Measurements from ENCODE around the gene POPDC3. TPM values are rescaled to one million over a fixed set of nuclear protein-coding genes. Genes with fewer than 3 reads are reported as not detected.
"Not testable (repeated sequence)": the region's sequence is repeated elsewhere in the genome, so short reads cannot be mapped to it uniquely, and the experiment has no call there.

The POPDC3 gene
- 10 to 100 TPM; 29.3 to 59.7 (median 51.5) TPM for total RNA-seq
- polyA plus RNA-seq = 10 to 100 TPM; 53.0 to 54.0 TPM
- long read RNA-seq, donor 1, transcript POPDC3-203 (4 exons, 1,029 nt) = minor isoform, 29 of 86 reads
- long read RNA-seq, donor 1, transcript POPDC3-201 (4 exons, 1,345 nt) = major isoform, 42 of 86 reads
- long read RNA-seq, donor 1, partial matches to known transcripts = 2 of 86 reads
- long read RNA-seq, donor 1, other reads (novel, unspliced or antisense) = 11 of 86 reads
- long read RNA-seq, donor 2, transcript POPDC3-203 (4 exons, 1,029 nt) = minor isoform, 47 of 180 reads
- long read RNA-seq, donor 2, transcript POPDC3-201 (4 exons, 1,345 nt) = major isoform, 116 of 180 reads
- long read RNA-seq, donor 2, partial matches to known transcripts = 4 of 180 reads
- long read RNA-seq, donor 2, other reads (novel, unspliced or antisense) = 13 of 180 reads
- long read RNA-seq, donor 3, transcript POPDC3-201 (4 exons, 1,345 nt) = major isoform, 46 of 63 reads
- long read RNA-seq, donor 3, transcript POPDC3-203 (4 exons, 1,029 nt) = minor isoform, 14 of 63 reads
- long read RNA-seq, donor 3, partial matches to known transcripts = 1 of 63 reads
- long read RNA-seq, donor 3, other reads (novel, unspliced or antisense) = 2 of 63 reads

GRCh38 chr6:105179244-105180065 is at the start of gene POPDC3:
Gene POPDC3, minus strand, starts transcription at chr6:105180014. Its CDS starts 18,105 bp downstream, at chr6:105161909.
- Histone ChIP-seq H3K27ac (peak within 1 kb of the TSS; percentile 76 to 95 (median 88)), H3K4me1 (peaks cover 0 to 12% (median 0%) of the 10 kb centered on the region in 12 donors), H3K9me3 (peaks cover 0 to 3% (median 0%) of the 10 kb centered on the region in 12 donors), H3K27me3 (peaks cover 0 to 68% (median 18%) of the 10 kb centered on the region in 9 donors), H3K36me3 (no peaks in the 10 kb centered on the region), H3K4me3 (peak within 1 kb of the TSS; percentile 28 to 69 (median 61))
- intact Hi-C loops (cut with DNase I) = loop anchor here in 2 of 10 donors (5.0 to 10.0 kb wide), 2 partner anchors 85 to 178 kb away; no protein-coding TSS in a partner anchor
- ATAC-seq (peak; percentile 77 to 83 (median 82)), DNase-seq (peak; percentile 25 to 65 (median 49))
- TF ChIP-seq CTCF (IDR thresholded peaks at IDR 0.05) = no peak
- no peak for TF ChIP-seq POLR2A (IDR thresholded peaks at IDR 0.05)
- 1 to 8% (median 2%) methylated on average over 7 to 90 of the region's 90 CpGs for WGBS, 4 donors

GRCh38 chr6:105227295-105227767 is 47.5 kb upstream of the POPDC3 start:
- Histone ChIP-seq H3K4me1 (peaks cover 0 to 15% (median 0%) of the 10 kb centered on the region in 12 donors), H3K27ac (peak overlapping the region in 3 of 12 donors; percentile 11 to 45 (median 35)), H3K27me3 (no peaks in the 10 kb centered on the region), H3K36me3 (no peaks in the 10 kb centered on the region), H3K4me3 (no peak overlapping the region), H3K9me3 (peaks cover 0 to 4% (median 0%) of the 10 kb centered on the region in 12 donors)
- WGBS, 4 donors = 63 to 82% (median 66%) methylated on average over 3 of the region's 3 CpGs
- no peak for DNase-seq
- no peak for ATAC-seq
- intact Hi-C loops (cut with DNase I) = no loop called here
- TF ChIP-seq POLR2A (IDR thresholded peaks at IDR 0.05) = no peak
- no peak for TF ChIP-seq CTCF (IDR thresholded peaks at IDR 0.05)

- Histone ChIP-seq H3K4me3 (no peak overlapping the region), H3K9me3 (peaks cover 0 to 4% (median 0%) of the 10 kb centered on the region in 12 donors), H3K27me3 (no peaks in the 10 kb centered on the region), H3K36me3 (no peaks in the 10 kb centered on the region), H3K4me1 (peaks cover 0 to 15% (median 0%) of the 10 kb centered on the region in 12 donors), H3K27ac (peak overlapping the region in 4 of 12 donors; percentile 11 to 46 (median 42))
- WGBS, 4 donors = 8 to 23% (median 11%) methylated on average over 7 of the region's 7 CpGs
- ATAC-seq = peak in 3 of 4 donors; percentile 62 to 87 (median 77)
- peak in 1 of 5 donors; percentile 55 for DNase-seq
- intact Hi-C loops (cut with DNase I) = loop anchor here in 1 of 10 donors (1.0 kb wide), 1 partner anchor 34 kb away; no protein-coding TSS in a partner anchor
- TF ChIP-seq POLR2A (IDR thresholded peaks at IDR 0.05) = no peak
Observed at GRCh38 chr6:105226598-105227294, 46.9 kb upstream of the POPDC3 start.

GRCh38 chr6:105223242-105223641 is 43.4 kb upstream of the POPDC3 start:
- peaks cover 0 to 19% (median 0%) of the 10 kb centered on the region in 12 donors for H3K4me1 ChIP-seq
- H3K36me3 ChIP-seq = no peaks in the 10 kb centered on the region
- intact Hi-C loops (cut with DNase I) = no loop called here
- no peak overlapping the region for H3K27ac ChIP-seq
- H3K4me3 ChIP-seq = no peak overlapping the region
- DNase-seq (no peak), ATAC-seq (no peak)
- no peaks in the 10 kb centered on the region for H3K9me3 ChIP-seq
- H3K27me3 ChIP-seq = no peaks in the 10 kb centered on the region
- no peak for TF ChIP-seq CTCF (IDR thresholded peaks at IDR 0.05)
- no peak for TF ChIP-seq POLR2A (IDR thresholded peaks at IDR 0.05)
- WGBS, 4 donors = 63 to 87% (median 85%) methylated on average over 1 of the region's 1 CpG

- H3K4me1 ChIP-seq = peaks cover 0 to 10% (median 0%) of the 10 kb centered on the region in 12 donors
- H3K36me3 ChIP-seq; H3K4me3 ChIP-seq; intact Hi-C loops (cut with DNase I); DNase-seq; H3K27me3 ChIP-seq; ATAC-seq; H3K9me3 ChIP-seq; H3K27ac ChIP-seq: not testable (repeated sequence)
- 79 to 93% (median 87%) methylated on average over 2 of the region's 2 CpGs for WGBS, 4 donors
Observed at GRCh38 chr6:105221219-105221618, 41.4 kb upstream of the POPDC3 start.
